Measurements from ENCODE around the gene SMARCE1.
"Not testable (repeated sequence)": the region's sequence is repeated elsewhere in the genome, so short reads cannot be mapped to it uniquely, and the experiment has no call there.

SMARCE1 gene

DNA sequence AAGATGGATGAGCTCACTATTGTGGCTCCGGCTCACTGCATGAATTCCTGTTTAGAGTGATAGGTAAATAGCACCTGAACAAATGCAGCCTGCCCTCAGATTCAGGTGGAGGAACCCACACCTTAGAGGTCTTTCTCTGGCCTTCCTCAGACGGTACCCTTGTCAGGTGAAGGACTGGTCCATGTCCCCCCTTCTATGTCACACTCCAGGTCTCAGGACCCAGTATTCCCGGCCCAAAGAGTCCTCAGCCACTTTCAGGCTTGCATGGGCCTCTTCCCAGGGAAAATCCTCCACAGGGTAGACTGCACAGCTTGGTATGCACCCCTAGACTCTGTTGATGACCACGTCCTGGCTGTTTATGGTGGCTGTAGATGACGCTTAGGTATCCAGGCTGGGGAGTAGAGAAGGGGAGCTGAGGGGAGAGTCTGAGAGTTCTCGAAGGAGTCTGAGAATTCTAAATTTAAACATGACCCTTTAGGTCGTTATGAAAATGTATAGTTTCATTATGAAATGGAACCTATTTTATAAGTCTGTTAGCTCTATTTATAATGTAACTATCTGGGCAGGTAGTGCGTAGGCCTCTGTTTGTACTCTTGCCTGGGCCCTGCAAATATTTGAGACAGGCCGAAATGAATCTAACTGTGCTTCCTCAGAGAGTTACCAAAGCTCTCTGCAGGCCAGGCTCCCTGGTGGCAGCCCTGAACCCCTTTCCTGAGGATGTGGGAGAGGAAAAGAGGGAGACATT is 49.9 kb downstream of the SMARCE1 start:
- Mint-ChIP-seq H3K27ac (peak overlapping the region; percentile 99), H3K4me3 (peak overlapping the region; percentile 67), H3K4me1 (ENCODE audit: low read depth) (peaks cover 65% of the 10 kb centered on the region), H3K9me3 (peaks cover 3% of the 10 kb centered on the region), H3K36me3 (ENCODE audit: low read depth) (peaks cover 13% of the 10 kb centered on the region), H3K27me3 (ENCODE audit: low read depth) (no peaks in the 10 kb centered on the region)

DNA sequence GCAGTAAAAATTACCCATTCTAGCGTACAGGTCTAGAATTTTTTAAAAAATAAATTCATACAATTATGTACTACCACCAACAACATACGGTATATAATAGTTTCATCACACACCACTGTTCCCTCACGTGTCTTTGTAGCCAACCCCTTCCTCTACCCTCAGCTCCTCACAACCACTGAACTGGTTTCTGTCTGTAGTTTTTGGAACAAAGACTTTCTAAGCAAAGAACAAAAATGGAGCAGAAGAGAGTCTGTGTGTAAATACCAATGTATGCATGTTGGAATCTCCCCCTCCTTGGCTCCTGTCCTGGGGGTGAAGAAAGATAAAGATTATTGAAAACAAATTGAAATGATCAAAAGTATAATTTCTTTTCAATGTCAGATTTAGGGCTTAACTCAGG is 50.5 kb downstream of the SMARCE1 start:
- peaks cover 3% of the 10 kb centered on the region for H3K9me3 Mint-ChIP-seq
- peaks cover 13% of the 10 kb centered on the region for H3K36me3 Mint-ChIP-seq (ENCODE audit: low read depth)
- peaks cover 60% of the 10 kb centered on the region for H3K4me1 Mint-ChIP-seq (ENCODE audit: low read depth)
- H3K27ac Mint-ChIP-seq, result peak overlapping the region; percentile 99
- H3K27me3 Mint-ChIP-seq (ENCODE audit: low read depth), result no peaks in the 10 kb centered on the region
- no peak overlapping the region for H3K4me3 Mint-ChIP-seq

DNA sequence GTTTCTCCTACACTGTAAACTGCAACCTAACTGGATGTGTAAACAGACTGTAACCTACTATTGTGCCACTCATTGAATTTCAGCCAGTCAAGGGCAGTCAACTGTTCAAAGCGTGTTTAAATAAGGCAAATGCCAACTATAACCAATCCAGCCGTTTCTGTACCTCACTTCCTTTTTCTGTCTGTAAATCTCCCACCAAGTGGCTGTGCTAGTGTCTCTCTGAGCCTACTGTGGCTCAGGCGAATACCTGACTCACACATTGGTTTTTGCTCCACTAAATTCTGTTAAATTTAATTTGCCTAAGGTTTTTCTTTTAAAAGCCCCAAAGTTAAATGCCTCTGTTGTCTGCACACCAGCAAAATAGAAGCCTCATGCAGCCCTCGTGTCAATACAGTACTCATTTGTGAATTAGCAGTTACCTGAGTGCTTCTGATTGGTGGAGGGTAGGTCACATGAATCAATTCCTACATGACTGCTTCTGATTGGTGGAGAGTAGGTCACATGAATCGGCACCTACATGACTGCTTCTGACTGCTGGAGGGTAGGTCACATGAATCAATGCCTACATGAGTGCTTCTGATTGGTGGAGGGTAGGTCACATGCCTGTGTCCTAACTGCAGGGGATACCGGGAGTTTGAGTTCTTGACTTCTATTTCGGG is 51.2 kb downstream of the SMARCE1 start:
- H3K4me1 Mint-ChIP-seq (ENCODE audit: low read depth), result peaks cover 53% of the 10 kb centered on the region

DNA sequence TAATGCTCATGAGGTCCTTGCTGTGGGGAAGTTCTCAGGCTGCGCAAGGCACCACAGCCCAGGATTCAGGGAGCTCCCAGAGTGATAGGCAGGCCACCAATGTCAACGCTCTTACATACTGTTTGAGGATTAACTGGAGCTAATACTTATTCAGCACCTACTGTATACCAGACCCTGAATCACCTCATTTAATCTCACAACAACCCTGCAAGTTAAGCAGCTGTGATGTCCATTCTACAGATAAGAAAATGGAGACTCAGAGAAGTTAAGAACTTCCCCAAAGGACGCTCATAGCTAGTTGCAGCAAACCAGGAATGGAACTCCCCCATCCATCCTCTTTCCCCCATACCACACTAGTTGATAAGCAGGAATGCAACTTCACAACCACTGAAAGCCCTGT is 56.9 kb downstream of the SMARCE1 start:
- Mint-ChIP-seq H3K9me3 (peaks cover 15% of the 10 kb centered on the region), H3K27me3 (ENCODE audit: low read depth) (no peaks in the 10 kb centered on the region), H3K4me1 (ENCODE audit: low read depth) (peaks cover 42% of the 10 kb centered on the region), H3K36me3 (ENCODE audit: low read depth) (peaks cover 18% of the 10 kb centered on the region), H3K27ac (no peak overlapping the region), H3K4me3 (no peak overlapping the region)

More for the DNA sequence above, 51.2 kb downstream of the SMARCE1 start:
- H3K27me3 Mint-ChIP-seq (ENCODE audit: low read depth), result no peaks in the 10 kb centered on the region
- H3K9me3 Mint-ChIP-seq, result peaks cover 3% of the 10 kb centered on the region
- H3K4me3 Mint-ChIP-seq, result no peak overlapping the region
- H3K36me3 Mint-ChIP-seq (ENCODE audit: low read depth), result peaks cover 13% of the 10 kb centered on the region
- peak overlapping the region; percentile 81 for H3K27ac Mint-ChIP-seq

DNA sequence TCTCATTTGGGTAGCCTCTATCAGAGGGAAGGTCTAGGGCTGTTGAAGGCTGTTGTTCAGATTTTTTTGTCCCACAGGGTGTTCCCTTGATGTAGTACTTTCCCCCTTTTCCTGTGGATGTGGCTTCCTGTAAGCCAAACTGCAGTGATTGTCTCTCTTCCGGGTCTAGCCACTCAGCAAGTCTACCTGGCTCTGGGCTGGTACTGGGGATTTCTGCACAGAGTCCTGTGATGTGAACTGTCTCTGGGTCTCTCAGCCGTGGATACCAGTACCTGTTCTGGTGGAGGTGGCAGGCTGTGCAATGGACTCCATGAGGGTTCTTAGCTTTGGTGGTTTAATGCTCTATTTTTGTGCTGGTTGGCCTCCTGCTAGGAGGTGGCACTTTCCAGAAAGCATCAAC is 59.1 kb downstream of the SMARCE1 start:
- H3K27ac Mint-ChIP-seq, result peak overlapping the region; percentile 70
- H3K4me3 Mint-ChIP-seq, result peak overlapping the region; percentile 59
- peaks cover 46% of the 10 kb centered on the region for H3K4me1 Mint-ChIP-seq (ENCODE audit: low read depth)
- peaks cover 34% of the 10 kb centered on the region for H3K9me3 Mint-ChIP-seq
- no peaks in the 10 kb centered on the region for H3K27me3 Mint-ChIP-seq (ENCODE audit: low read depth)
- peaks cover 33% of the 10 kb centered on the region for H3K36me3 Mint-ChIP-seq (ENCODE audit: low read depth)

DNA sequence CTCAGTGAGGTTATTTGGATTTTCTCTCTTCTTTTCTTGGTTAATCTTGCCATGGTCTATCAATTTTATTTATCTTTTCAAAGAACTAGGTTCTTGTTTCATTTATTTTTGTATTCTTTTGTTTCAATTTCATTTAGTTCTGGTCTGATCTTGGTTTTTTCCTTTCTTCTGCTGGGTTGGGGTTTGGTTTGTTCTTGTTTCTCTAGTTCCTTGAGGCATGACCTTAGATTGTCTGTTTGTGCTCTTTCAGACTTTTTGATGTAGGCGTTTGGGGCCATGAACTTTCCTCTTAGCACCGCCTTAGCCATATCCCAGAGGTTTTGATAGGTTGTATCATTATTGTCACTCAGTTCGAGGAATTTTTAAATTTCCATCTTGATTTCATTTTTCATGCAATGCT is 61.4 kb downstream of the SMARCE1 start:
- Mint-ChIP-seq H3K27ac (peak overlapping the region; percentile 60), H3K4me1 (ENCODE audit: low read depth) (peaks cover 65% of the 10 kb centered on the region), H3K4me3 (peak overlapping the region; percentile 8), H3K36me3 (ENCODE audit: low read depth) (peaks cover 34% of the 10 kb centered on the region), H3K9me3 (peaks cover 39% of the 10 kb centered on the region)
- not testable (repeated sequence) for H3K27me3 Mint-ChIP-seq (ENCODE audit: low read depth)

DNA sequence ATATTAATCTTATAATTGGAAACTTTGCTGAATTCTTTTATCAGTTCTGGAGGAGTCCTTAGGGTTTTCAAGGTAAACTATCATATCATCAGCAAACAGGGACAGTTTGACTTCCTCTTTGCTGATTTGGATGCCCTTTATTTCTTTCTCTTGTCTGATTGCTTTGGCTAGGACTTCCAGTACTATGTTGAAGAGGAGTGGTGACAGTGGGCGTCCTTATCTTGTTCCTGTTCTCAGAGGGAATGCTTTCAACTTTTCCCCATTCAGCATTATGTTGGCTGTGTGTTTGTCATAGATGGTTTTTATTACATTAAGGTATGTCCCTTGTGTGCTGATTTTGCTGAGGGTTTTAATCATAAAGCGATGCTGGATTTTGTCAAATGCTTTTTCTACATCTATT is 62.7 kb downstream of the SMARCE1 start:
- H3K4me3 Mint-ChIP-seq; H3K27ac Mint-ChIP-seq; H3K27me3 Mint-ChIP-seq (ENCODE audit: low read depth): not testable (repeated sequence)
- H3K4me1 Mint-ChIP-seq (ENCODE audit: low read depth), result peaks cover 68% of the 10 kb centered on the region
- peaks cover 39% of the 10 kb centered on the region for H3K9me3 Mint-ChIP-seq
- H3K36me3 Mint-ChIP-seq (ENCODE audit: low read depth), result peaks cover 38% of the 10 kb centered on the region

DNA sequence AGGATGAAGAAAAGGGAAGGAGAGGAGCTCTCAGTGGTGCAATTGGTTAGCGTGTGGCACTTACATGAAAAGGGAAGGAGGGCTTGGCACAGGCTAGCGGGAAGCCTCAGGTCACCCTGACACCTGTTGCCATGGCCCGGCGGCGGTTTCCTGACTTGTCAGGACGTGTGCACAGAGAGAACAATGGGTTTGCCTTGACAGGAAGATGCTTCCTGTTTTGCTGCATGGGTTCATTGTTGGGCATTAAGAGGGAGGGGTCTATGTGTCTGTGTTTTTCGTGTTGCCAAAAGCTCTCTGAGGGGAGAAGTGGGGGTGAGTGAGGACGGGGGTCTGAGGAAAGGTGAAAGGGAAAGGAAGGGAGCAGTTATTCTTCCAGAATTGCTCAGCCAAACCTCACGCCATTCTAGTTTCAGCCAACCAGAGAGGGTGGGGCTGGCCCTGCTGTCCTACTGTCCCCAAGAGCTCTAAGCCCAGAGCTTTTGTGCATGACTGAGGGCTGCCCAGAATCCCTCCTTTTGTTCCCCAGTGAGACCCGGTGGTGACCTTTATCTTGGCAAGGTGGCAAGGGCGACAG is 65.2 kb downstream of the SMARCE1 start:
- H3K27ac Mint-ChIP-seq, result peak overlapping the region; percentile 76
- H3K27me3 Mint-ChIP-seq (ENCODE audit: low read depth), result no peaks in the 10 kb centered on the region
- H3K36me3 Mint-ChIP-seq (ENCODE audit: low read depth), result peaks cover 28% of the 10 kb centered on the region
- H3K4me3 Mint-ChIP-seq, result peak overlapping the region; percentile 68
- H3K9me3 Mint-ChIP-seq, result peaks cover 32% of the 10 kb centered on the region
- peaks cover 59% of the 10 kb centered on the region for H3K4me1 Mint-ChIP-seq (ENCODE audit: low read depth)

DNA sequence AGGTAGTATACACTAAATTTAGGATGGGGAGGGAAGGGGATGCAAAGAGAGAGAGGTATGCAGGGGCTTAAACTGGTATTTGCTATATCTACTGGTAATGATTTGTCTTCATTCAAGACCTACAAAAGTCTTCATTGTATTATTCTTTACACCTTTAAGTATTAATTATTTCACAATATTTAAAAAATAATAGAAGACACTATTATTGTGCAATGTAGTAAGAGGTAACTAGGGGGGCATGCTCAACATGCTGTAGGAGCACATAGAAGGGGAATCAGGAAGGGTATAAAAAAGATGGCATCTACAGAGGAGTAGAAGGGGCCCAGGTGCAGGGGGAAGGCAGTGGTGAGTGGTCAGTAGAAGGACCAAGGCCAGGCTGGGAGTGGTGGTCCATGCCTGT is 67.5 kb downstream of the SMARCE1 start:
- Mint-ChIP-seq H3K9me3 (peaks cover 30% of the 10 kb centered on the region), H3K27me3 (ENCODE audit: low read depth) (no peaks in the 10 kb centered on the region), H3K27ac (peak overlapping the region; percentile 56), H3K36me3 (ENCODE audit: low read depth) (peaks cover 28% of the 10 kb centered on the region), H3K4me3 (no peak overlapping the region), H3K4me1 (ENCODE audit: low read depth) (peaks cover 57% of the 10 kb centered on the region)

DNA sequence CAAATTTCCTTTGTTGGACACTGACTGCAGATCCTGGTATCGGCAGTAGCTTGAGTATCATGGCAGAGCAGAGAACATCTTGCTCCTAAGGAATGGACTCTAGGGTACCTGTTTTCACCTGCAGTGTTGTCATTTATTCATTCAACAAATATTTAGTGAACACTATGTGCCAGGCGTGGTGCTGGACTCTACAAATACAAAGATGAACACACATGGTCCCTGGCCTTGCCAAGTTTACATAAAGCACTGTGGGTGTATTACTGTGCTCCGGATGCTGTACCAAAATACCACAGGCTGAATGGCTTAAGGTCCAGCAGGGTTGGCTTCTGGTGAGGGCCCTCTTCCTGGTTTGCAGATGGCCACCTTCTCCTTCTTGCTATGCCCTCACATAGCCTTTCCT is 68.1 kb downstream of the SMARCE1 start:
- H3K36me3 Mint-ChIP-seq (ENCODE audit: low read depth), result peaks cover 28% of the 10 kb centered on the region
- H3K4me1 Mint-ChIP-seq (ENCODE audit: low read depth), result peaks cover 55% of the 10 kb centered on the region
- H3K27ac Mint-ChIP-seq, result no peak overlapping the region
- peaks cover 30% of the 10 kb centered on the region for H3K9me3 Mint-ChIP-seq
- H3K27me3 Mint-ChIP-seq (ENCODE audit: low read depth), result no peaks in the 10 kb centered on the region
- no peak overlapping the region for H3K4me3 Mint-ChIP-seq

DNA sequence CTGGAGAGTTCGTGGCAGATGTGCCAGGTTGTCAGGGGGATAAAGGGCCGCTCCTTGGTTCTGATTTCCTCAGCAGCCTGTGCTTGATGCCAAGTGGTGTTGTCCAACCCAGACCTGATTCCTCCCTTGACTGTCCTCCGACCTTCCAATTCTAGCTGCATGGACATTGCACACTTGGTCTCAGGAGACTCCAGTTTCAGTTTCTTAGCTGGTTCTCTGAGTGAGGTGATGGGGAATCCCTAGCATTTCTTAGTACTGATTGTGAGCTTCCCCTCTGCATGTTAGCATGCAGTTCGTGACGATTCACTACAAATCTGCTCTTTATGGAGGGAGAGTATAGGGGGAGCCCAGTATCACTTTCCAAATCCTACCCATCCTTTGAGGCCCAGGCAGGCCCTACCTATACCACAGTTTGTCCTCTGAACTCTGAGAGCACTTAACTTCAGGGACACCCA is 70.0 kb downstream of the SMARCE1 start:
- peaks cover 44% of the 10 kb centered on the region for H3K4me1 Mint-ChIP-seq (ENCODE audit: low read depth)
- H3K4me3 Mint-ChIP-seq, result peak overlapping the region; percentile 43
- peaks cover 33% of the 10 kb centered on the region for H3K9me3 Mint-ChIP-seq
- peak overlapping the region; percentile 79 for H3K27ac Mint-ChIP-seq
- H3K27me3 Mint-ChIP-seq (ENCODE audit: low read depth), result no peaks in the 10 kb centered on the region
- H3K36me3 Mint-ChIP-seq (ENCODE audit: low read depth), result peaks cover 28% of the 10 kb centered on the region

DNA sequence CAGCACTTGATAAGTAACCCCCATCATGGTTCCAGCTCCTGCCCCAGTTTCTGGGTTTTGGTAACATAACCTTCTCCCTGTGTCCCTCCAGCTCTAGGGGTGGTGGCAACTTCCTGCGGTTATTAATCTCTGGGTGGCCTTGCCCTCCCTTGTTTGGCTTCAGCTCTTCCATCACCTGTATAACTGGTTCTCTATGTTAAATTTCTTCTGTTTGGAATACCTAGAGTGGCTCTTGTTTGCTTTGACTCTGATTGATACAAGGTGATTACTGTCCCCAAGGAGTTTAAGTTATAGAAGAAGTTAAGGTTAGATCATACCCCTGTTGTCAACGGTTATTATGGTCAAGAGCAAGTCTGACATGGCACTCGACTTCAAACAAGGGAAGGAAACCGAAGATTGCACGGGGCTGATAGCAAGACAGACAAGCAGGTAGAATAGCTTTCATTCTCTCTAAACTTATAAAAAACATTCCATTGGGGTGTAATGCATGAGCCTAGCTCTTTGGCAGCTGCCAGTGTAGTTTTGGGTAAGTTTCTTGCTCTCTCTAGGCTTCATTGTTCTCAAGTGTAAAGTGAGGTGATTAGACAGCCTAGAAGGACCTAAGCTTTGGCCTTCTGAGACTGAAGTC is 71.4 kb downstream of the SMARCE1 start:
- H3K27me3 Mint-ChIP-seq (ENCODE audit: low read depth), result peaks cover 3% of the 10 kb centered on the region
- H3K36me3 Mint-ChIP-seq (ENCODE audit: low read depth), result peaks cover 40% of the 10 kb centered on the region
- peak overlapping the region; percentile 0 for H3K4me3 Mint-ChIP-seq
- H3K27ac Mint-ChIP-seq, result peak overlapping the region; percentile 65
- peaks cover 47% of the 10 kb centered on the region for H3K9me3 Mint-ChIP-seq
- H3K4me1 Mint-ChIP-seq (ENCODE audit: low read depth), result peaks cover 33% of the 10 kb centered on the region

Data from T-helper 1 cell treated with Interleukin-12 subunit alpha and Interleukin-12 subunit beta and Interleukin-4 antibody, amounts not matched to agents 30 μg/mL and 1 μg/mL, for 36 hours (primary cell).